Keratinocyte (primary cell): ENCODE data around the gene KIF3C. TPM values are rescaled to one million over a fixed set of nuclear protein-coding genes. Genes with fewer than 3 reads are reported as not detected.

Source experiments
- DNase-seq: peaks from one replicate; pipeline ENCODE4 v3.0.0-alpha.2; 2011; ENCODE audit warnings: low read depth, missing footprints, low spot score
- FAIRE-seq: peaks from 2 replicates; lab custom pipeline; 2011; peaks lifted over from hg19 to GRCh38; lab: Jason Lieb, UNC
- H2AFZ ChIP-seq: 2 replicates; pipeline ENCODE4 v1.6.0; 2012; ENCODE audit warnings: low read length, control low read depth, inconsistent platforms; ENCODE audit not compliant: control insufficient read depth
- H3K27ac ChIP-seq: 2 replicates; pipeline ENCODE4 v1.5.1; 2011; ENCODE audit warnings: low read length; ENCODE audit not compliant: control insufficient read depth, insufficient read depth
- H3K27me3 ChIP-seq: 3 replicates; pipeline ENCODE4 v1.6.0; 2011; ENCODE audit warnings: low read length; ENCODE audit not compliant: control insufficient read depth, insufficient read depth; ENCODE audit errors: extremely low read depth
- H3K36me3 ChIP-seq, 2 experiments: 2 replicates in 1 of 2; 3 replicates in 1 of 2; pipeline ENCODE4 v1.5.1; 2011; ENCODE audit warnings: low read length in 2 of 2, mild to moderate bottlenecking in 1 of 2; ENCODE audit not compliant: control insufficient read depth in 2 of 2, insufficient read depth in 2 of 2; ENCODE audit errors: extremely low read depth in 1 of 2
- H3K4me1 ChIP-seq: 3 replicates; pipeline ENCODE4 v1.5.1; 2011; ENCODE audit warnings: low read length; ENCODE audit not compliant: control insufficient read depth, insufficient read depth; ENCODE audit errors: extremely low read depth
- H3K4me2 ChIP-seq: 3 replicates; pipeline ENCODE4 v1.6.0; 2011; ENCODE audit warnings: low read depth, low read length; ENCODE audit not compliant: control insufficient read depth, insufficient read depth; ENCODE audit errors: extremely low read depth
- H3K4me3 ChIP-seq, 3 experiments: fragments of 200-600 bp in 1 of 3; sonication (generic) in 1 of 3; 2 replicates in 2 of 3; 3 replicates in 1 of 3; pipeline ENCODE4 v1.5.1; 2011 to 2016; ENCODE audit warnings: low read length in 3 of 3, mild to moderate bottlenecking in 3 of 3, control low read depth in 2 of 3, inconsistent platforms in 1 of 3, low read depth in 1 of 3, mixed read lengths in 1 of 3, mixed run types in 1 of 3, moderate library complexity in 1 of 3; ENCODE audit not compliant: control insufficient read depth in 2 of 3, insufficient read depth in 2 of 3; ENCODE audit errors: extremely low read depth in 1 of 3
- H3K79me2 ChIP-seq: 2 replicates; pipeline ENCODE4 v1.6.0; 2012; ENCODE audit warnings: low read length; ENCODE audit not compliant: control insufficient read depth, insufficient read depth
- H3K9ac ChIP-seq: 3 replicates; pipeline ENCODE4 v1.6.0; 2011; ENCODE audit warnings: low read length; ENCODE audit not compliant: control insufficient read depth, insufficient read depth; ENCODE audit errors: extremely low read depth
- H3K9me1 ChIP-seq: 3 replicates; pipeline ENCODE4 v1.6.0; 2011; ENCODE audit warnings: low read length; ENCODE audit not compliant: control insufficient read depth, insufficient read depth; ENCODE audit errors: extremely low read depth
- H3K9me3 ChIP-seq: 2 replicates; pipeline ENCODE4 v1.5.1; 2012; ENCODE audit warnings: low read depth, low read length; ENCODE audit not compliant: control insufficient read depth
- H4K20me1 ChIP-seq: 3 replicates; pipeline ENCODE4 v1.6.0; 2011; ENCODE audit warnings: low read length; ENCODE audit not compliant: control insufficient read depth, insufficient read depth; ENCODE audit errors: extremely low read depth
- CTCF ChIP-seq, 3 experiments: IDR thresholded peaks in 1 of 3; conservative IDR thresholded peaks in 1 of 3; optimal IDR thresholded peaks in 1 of 3; 2 replicates in 2 of 3; 3 replicates in 1 of 3; pipeline versions ENCODE3 to v1.5.1; 2011; ENCODE audit warnings: low read length in 3 of 3, mild to moderate bottlenecking in 3 of 3, moderate library complexity in 2 of 3, control low read depth in 1 of 3, inconsistent platforms in 1 of 3; ENCODE audit not compliant: insufficient read depth in 2 of 3; ENCODE audit errors: extremely low read depth in 1 of 3
- EZH2 ChIP-seq: IDR thresholded peaks from one replicate; pipeline ENCODE4 v1.6.1; 2012; ENCODE audit warnings: inconsistent platforms, mild to moderate bottlenecking, low read length, moderate library complexity
- dilution Hi-C: fragments of 300-500 bp; cut with MboI; formaldehyde crosslinking; loops from one replicate; pipeline ENCODE4 v1.7.0; 2020; ENCODE audit warnings: low sequenced_read_pairs; ENCODE audit not compliant: extremely low pct_ligation_motif_present
- polyA plus RNA-seq, 5 experiments: library from polyadenylated mRNA; depleted of rRNA in 3 of 5; stranded (reverse) in 3 of 5; stranded (forward) in 1 of 5; unstranded in 1 of 5; fragments of >200 nt; gene quantifications; 1 replicate in 1 of 5; 2 replicates in 3 of 5; 3 replicates in 1 of 5; pipeline versions ENCODE4 v1.2.1 to v1.2.3, GENCODE V29; 2011 to 2012; ENCODE audit warnings: missing spikeins in 2 of 5, low read depth in 1 of 5, low replicate concordance in 1 of 5

Gene KIF3C
- polyA plus RNA-seq, 1 donor (not counting 4 experiments of a cell fraction or from before 2014, with no cell fraction given): 6.5 TPM

DNA sequence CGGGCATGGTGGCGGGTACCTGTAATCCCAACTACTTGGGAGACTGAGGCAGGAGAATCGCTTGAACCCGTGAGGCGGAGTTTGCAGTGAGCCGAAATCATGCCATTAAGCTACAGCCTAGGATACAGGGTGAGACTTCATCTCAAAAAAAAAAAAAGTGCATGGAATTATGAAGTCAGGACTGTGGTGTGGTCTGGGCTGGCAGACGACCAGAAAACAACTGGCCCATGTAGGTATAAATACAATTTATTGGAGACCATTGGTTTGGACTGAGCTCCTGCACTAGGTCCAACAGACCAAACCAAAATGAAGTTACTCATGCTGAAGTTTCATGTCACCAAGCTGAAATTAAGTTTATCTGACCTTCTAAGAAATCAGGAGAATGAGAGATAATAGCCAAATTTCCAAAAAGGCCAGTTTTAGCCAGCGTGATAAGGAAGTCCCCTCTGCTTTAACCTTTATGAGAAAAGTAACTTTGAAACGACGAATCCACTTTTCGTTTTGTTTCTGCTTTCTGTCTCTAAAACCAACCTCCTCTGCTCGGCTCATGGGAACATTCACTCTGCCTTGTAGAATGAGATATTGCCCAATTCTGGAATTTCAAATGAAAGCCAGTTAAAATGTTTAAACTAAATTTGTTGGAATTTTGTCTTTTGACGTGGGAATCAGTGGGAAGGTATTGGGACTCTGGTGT is 33.9 kb upstream of the KIF3C start:
- Histone ChIP-seq H3K79me2 (no peaks in the 10 kb centered on the region), H3K4me1 (peaks cover 39% of the 10 kb centered on the region), H3K9me3 (no peaks in the 10 kb centered on the region), H3K27ac (no peak overlapping the region), H2AFZ (no peak overlapping the region), H3K36me3 (no peaks in the 10 kb centered on the region), H3K9ac (no peak overlapping the region), H3K27me3 (no peaks in the 10 kb centered on the region), H4K20me1 (no peaks in the 10 kb centered on the region), H3K9me1 (peaks cover 5% of the 10 kb centered on the region), H3K4me2 (no peak overlapping the region), H3K4me3 (no peak overlapping the region)
- dilution Hi-C loops: no loop called here
- DNase-seq (no peak), FAIRE-seq (no peak)
- TF ChIP-seq EZH2: no peak
- TF ChIP-seq CTCF (optimal IDR thresholded peaks at IDR 0.05 in 1 of 3, IDR thresholded peaks at IDR 0.05 in 1 of 3, conservative IDR thresholded peaks at IDR 0.05 in 1 of 3; ENCODE audit: extremely low read depth in 1 of 3, insufficient read depth in 2 of 3, low read length in 3 of 3): no peak

- Histone ChIP-seq H2AFZ (no peak overlapping the region), H3K36me3 (no peaks in the 10 kb centered on the region), H3K4me3 (no peak overlapping the region), H3K4me2 (no peak overlapping the region), H3K27ac (no peak overlapping the region), H3K4me1 (peaks cover 50% of the 10 kb centered on the region), H3K9me1 (peaks cover 5% of the 10 kb centered on the region), H3K9me3 (no peaks in the 10 kb centered on the region), H3K79me2 (no peaks in the 10 kb centered on the region), H3K27me3 (no peaks in the 10 kb centered on the region), H3K9ac (no peak overlapping the region), H4K20me1 (no peaks in the 10 kb centered on the region)
- no peak for DNase-seq
- dilution Hi-C loops: no loop called here
- no peak for FAIRE-seq
- TF ChIP-seq CTCF (optimal IDR thresholded peaks at IDR 0.05 in 1 of 3, IDR thresholded peaks at IDR 0.05 in 1 of 3, conservative IDR thresholded peaks at IDR 0.05 in 1 of 3; ENCODE audit: extremely low read depth in 1 of 3, insufficient read depth in 2 of 3, low read length in 3 of 3) (no peak), EZH2 (no peak)
Measured at GRCh38 chr2:26013668-26014067, 31.4 kb upstream of the KIF3C start.
